Thoracic aorta (tissue), 2 donors: ENCODE data around the gene CREB5. TPM values are rescaled to one million over a fixed set of nuclear protein-coding genes. Genes with fewer than 3 reads are reported as not detected.

Source experiments
- ATAC-seq: fragments of 150-250 bp; one replicate; pipeline ENCODE4 v1.8.0; 2017; ENCODE audit warnings: low read depth; ENCODE audit not compliant: insufficient number of reproducible peaks, low FRiP score
- DNase-seq: peaks from one replicate; pipeline ENCODE4 v3.0.0-alpha.2; 2020; ENCODE audit warnings: low spot score
- H3K27ac ChIP-seq, 2 donors: fragments of 200-600 bp; sonication (generic); 1 replicate in 1 of 2; 2 replicates in 1 of 2; pipeline ENCODE4 v1.5.1; 2016; ENCODE audit warnings: mild to moderate bottlenecking in 2 of 2, moderate library complexity in 2 of 2
- H3K27me3 ChIP-seq: fragments of 200-600 bp; sonication (generic); replicated peaks from 2 replicates; pipeline ENCODE4 v1.6.0; 2016; ENCODE audit warnings: mild to moderate bottlenecking; ENCODE audit not compliant: insufficient read depth
- H3K36me3 ChIP-seq: fragments of 200-600 bp; sonication (generic); one replicate; pipeline ENCODE4 v1.5.1; 2016
- H3K4me1 ChIP-seq, 2 donors: fragments of 200-600 bp; sonication (generic); 1 replicate in 1 of 2; 2 replicates in 1 of 2; pipeline versions ENCODE4 v1.5.1 to v1.6.0; 2016; ENCODE audit warnings: low read depth in 2 of 2, mild to moderate bottlenecking in 1 of 2; ENCODE audit not compliant: control insufficient read depth in 1 of 2
- H3K4me3 ChIP-seq: fragments of 200-600 bp; sonication (generic); 2 replicates; pipeline ENCODE4 v1.5.1; 2016; ENCODE audit warnings: mild to moderate bottlenecking
- H3K9me3 ChIP-seq: fragments of 200-600 bp; sonication (generic); 2 replicates; pipeline ENCODE4 v1.5.1; 2016
- CTCF ChIP-seq: fragments of 200-600 bp; sonication (generic); IDR thresholded peaks from one replicate; pipeline ENCODE4 v1.5.1; 2019; ENCODE audit warnings: antibody characterized with exemption
- total RNA-seq, 2 donors: library from RNA; depleted of rRNA; stranded (reverse); fragments of >200 nt; gene quantifications; one replicate each; pipeline versions ENCODE4 v1.1.0 to v1.2.3, GENCODE V29; 2016

Gene CREB5
- total RNA-seq, 2 donors from 2014 or later, result 44.4 to 49.1 TPM

DNA sequence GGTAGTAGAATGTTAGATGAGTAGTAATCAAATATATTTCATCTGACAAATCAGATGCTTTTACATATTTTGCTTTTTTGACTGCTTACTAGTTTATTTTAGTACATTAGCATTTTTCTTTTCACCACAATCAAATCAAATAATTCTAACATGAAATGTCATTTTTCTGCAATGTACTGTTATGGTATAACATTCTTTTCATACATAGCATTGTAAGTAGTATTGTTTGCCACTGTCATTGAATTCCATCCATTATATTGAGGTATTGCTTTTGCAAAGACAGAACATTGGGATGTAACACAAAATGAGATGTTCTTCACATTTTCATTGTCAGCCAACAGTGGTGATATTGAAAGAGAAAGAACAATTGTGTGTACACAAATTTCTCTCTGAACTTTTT, 438.4 kb downstream of the CREB5 start:
- H3K9me3 ChIP-seq, result no peaks in the 10 kb centered on the region
- no peak for TF ChIP-seq CTCF
- DNase-seq (no peak), ATAC-seq (no peak)
- H3K36me3 ChIP-seq, result no peaks in the 10 kb centered on the region
- no peak overlapping the region for H3K27ac ChIP-seq
- no peaks in the 10 kb centered on the region for H3K27me3 ChIP-seq
- H3K4me3 ChIP-seq, result no peak overlapping the region
- peaks cover 0 to 8% of the 10 kb centered on the region in 2 donors for H3K4me1 ChIP-seq

DNA sequence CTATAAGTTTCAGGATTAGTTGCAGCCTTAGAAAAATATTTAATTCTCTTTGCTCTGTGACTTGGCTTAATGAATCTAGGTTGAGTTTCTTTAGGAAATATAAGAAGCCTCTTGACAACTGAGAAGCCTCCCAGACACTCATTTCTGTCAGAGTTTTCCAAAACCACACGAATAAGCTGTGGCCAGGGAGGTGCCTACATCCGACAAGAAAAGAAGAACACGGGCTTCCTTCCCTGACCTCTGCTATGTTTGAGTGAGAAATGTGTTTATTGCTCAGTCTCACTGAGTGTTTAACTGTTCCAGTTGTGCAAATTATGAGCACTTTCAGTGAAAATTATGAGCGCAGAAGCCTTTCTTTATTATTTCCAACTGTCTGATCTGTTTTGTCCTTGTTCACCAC, 440.8 kb downstream of the CREB5 start:
- no peak for DNase-seq
- Histone ChIP-seq H3K9me3 (no peaks in the 10 kb centered on the region), H3K4me1 (peaks cover 0 to 8% of the 10 kb centered on the region in 2 donors), H3K4me3 (no peak overlapping the region), H3K36me3 (no peaks in the 10 kb centered on the region), H3K27me3 (no peaks in the 10 kb centered on the region), H3K27ac (no peak overlapping the region)
- no peak for TF ChIP-seq CTCF
- ATAC-seq, result no peak

DNA sequence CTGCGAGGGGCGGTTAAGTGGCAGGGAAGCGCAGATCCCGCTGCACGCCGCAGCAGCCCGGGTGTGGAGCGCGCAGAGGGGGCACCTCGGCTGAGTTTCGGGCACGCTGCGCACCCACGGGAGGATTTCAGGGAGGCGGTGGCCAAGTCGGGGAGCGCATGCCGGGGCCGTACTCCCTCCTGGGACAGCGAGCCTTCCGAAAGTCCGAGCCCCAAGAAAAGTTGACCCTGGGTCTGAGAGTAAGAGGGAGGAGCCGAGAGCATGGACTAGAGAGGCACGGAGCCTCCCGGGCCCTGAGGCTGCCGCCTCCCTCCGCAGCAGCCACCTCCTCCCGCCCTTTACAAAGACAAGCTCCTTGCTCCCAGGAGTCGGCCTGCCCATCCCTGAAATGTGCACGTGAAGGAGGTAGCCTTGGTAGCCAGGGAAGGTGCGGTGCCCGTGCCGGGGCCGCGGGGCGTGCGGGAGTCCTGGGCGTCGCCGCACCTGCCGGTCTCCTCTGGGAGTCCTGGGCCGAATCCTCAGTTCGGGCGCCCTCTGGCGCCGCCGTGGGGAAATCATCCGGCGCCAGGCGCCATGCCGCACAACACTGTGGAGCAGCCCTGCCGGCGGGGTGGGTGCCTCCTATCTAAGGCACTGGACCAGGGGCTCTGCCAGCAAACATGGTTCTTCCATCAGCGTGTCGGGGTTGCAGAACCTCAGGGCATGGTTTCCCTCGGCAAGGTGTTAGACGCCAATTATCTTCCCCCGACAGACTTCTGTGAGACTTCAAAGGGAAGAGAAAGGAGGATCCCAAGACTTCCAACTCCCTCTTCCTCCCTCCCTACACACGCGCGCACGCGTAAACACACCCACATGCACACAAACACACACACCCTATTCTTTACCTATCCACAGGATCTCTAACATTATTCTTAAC, 441.8 kb downstream of the CREB5 start:
- peak; percentile 83 for ATAC-seq

DNA sequence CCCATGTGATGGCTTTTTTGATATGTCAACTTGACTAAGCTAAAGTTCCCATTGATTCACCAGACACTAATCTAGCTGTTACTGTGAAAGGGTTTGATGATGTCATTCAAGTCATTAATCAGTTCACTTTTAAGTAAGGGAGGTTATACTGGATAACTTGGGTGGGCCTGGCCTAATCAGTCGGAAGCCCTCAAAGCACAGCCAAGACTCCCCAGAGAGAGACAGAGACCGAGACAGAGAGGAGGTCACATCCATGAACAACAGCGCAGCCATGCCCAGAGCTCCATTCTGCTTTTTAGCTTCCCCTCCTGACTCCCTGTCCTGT, 442.4 kb downstream of the CREB5 start:
- Histone ChIP-seq H3K4me1 (peaks cover 0 to 8% of the 10 kb centered on the region in 2 donors), H3K27ac (no peak overlapping the region), H3K27me3 (no peaks in the 10 kb centered on the region), H3K36me3 (no peaks in the 10 kb centered on the region), H3K9me3 (no peaks in the 10 kb centered on the region), H3K4me3 (no peak overlapping the region)
- ATAC-seq (no peak), DNase-seq (no peak)
- no peak for TF ChIP-seq CTCF

More for the DNA sequence above, 441.8 kb downstream of the CREB5 start:
- Histone ChIP-seq H3K36me3 (no peaks in the 10 kb centered on the region), H3K27ac (no peak overlapping the region), H3K4me3 (peak overlapping the region; percentile 73), H3K9me3 (no peaks in the 10 kb centered on the region), H3K4me1 (peaks cover 0 to 8% of the 10 kb centered on the region in 2 donors), H3K27me3 (no peaks in the 10 kb centered on the region)
- DNase-seq, result no peak
- TF ChIP-seq CTCF, result peak; percentile 84

DNA sequence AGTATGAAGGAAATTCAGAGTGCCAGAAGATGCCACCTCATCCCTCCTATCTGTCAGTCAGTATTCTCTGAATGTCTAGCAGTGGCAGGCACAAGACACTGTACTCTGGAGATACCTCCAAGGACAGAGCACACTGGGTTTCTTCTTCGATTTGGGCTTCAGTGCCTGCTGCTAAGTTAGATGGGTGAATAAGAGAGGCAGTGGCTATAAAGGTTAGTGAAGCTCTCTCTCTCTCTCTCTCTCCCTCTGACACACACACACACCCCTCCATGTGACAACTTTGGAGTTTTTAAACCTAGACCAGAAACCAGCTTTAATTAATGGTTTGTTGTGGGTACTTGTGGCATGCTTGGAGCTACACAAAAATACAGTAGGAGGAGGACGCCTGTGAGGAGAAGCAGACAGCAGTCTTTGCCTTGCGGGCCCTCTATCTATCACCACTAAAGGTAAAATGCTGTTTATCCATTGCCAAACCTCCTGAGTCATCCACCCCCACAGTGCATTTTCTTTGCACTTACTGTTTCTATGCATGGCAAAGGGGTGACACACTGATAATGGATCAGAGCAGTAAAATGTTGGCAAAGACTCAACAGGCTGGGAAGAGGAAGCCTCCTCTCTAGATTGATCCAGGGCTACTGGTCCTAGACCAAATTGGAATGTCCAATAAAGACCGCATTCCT, 443.4 kb downstream of the CREB5 start:
- Histone ChIP-seq H3K27ac (no peak overlapping the region), H3K4me1 (peaks cover 0 to 8% of the 10 kb centered on the region in 2 donors), H3K4me3 (no peak overlapping the region), H3K9me3 (no peaks in the 10 kb centered on the region), H3K36me3 (no peaks in the 10 kb centered on the region), H3K27me3 (no peaks in the 10 kb centered on the region)
- no peak for TF ChIP-seq CTCF
- no peak for DNase-seq
- no peak for ATAC-seq
